ENCODE measurements around the gene B4GALNT2. TPM values are rescaled to one million over a fixed set of nuclear protein-coding genes. Genes with fewer than 3 reads are reported as not detected.

The B4GALNT2 gene
- total and polyA plus RNA-seq, 2 of the 8 experiments (the other 6 are each of a cell fraction or from before 2014, with no cell fraction given) = not detected

DNA sequence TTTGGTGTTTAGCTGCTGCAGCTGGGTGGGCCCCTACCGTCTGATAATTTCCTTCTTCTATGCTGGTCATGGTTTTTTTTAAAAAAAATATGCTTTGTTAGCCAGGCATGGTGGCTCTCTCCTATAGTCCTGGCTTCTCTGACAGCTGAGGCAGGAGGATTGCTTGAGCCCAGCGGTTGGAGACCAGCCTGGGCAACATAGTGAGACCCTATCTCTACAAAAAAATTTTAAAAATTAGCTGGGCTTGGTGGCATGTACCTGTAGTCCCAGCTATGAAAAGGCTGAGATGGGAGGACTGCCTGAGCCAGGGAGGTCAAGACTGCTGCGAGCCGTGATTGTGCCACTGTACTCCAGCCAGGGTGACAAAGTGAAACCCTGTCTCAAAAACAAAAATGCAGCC lies 19.4 kb downstream of the B4GALNT2 start:
- Histone ChIP-seq H3K27me3 (replicated peaks in 1 of 4; ENCODE audit: control insufficient read depth in 3 of 4, extremely low read depth in 1 of 4, insufficient read depth in 3 of 4, low read length in 3 of 4) (no peaks in the 10 kb centered on the region), H3K56ac (replicated peaks; ENCODE audit: insufficient read length, low read depth, low read length) (no peak overlapping the region), H2BK15ac (ENCODE audit: low read length) (no peak overlapping the region), H3K79me2 (ENCODE audit: control insufficient read depth in 1 of 2, insufficient read depth in 2 of 2, low read length in 2 of 2) (no peaks in the 10 kb centered on the region), H3K27ac (ENCODE audit: low read depth, low read length) (no peak overlapping the region), H3K23me2 (ENCODE audit: low read depth, low read length) (no peaks in the 10 kb centered on the region), H4K5ac (ENCODE audit: insufficient read length, low read depth, low read length) (no peak overlapping the region), H3K23ac (ENCODE audit: insufficient read length) (no peak overlapping the region), H2BK20ac (ENCODE audit: low read length) (no peak overlapping the region), H3K36me3 (ENCODE audit: control insufficient read depth in 2 of 4, insufficient read depth in 4 of 4, low read length in 3 of 4) (no peaks in the 10 kb centered on the region), H3K9me3 (ENCODE audit: insufficient read depth in 2 of 2, low read depth in 1 of 2, low read length in 1 of 2) (no peaks in the 10 kb centered on the region), H3K14ac (ENCODE audit: insufficient read length) (no peak overlapping the region), H2BK120ac (replicated peaks; ENCODE audit: low read depth, low read length) (no peak overlapping the region), H3K4ac (replicated peaks; ENCODE audit: insufficient read length, low read depth, low read length) (no peak overlapping the region), H4K20me1 (replicated peaks in 1 of 2; ENCODE audit: control insufficient read depth in 1 of 2, insufficient read depth in 2 of 2, low read length in 2 of 2) (no peaks in the 10 kb centered on the region), H4K8ac (ENCODE audit: extremely low read depth, insufficient read depth, low read length) (no peak overlapping the region), H3K79me1 (ENCODE audit: low read depth, low read length) (no peaks in the 10 kb centered on the region), H3K4me3 (ENCODE audit: extremely low read depth in 1 of 4, insufficient read depth in 2 of 4, low read depth in 3 of 4, low read length in 4 of 4) (no peak overlapping the region), H3K4me1 (replicated peaks in 1 of 4; ENCODE audit: control insufficient read depth in 3 of 4, insufficient read depth in 4 of 4, low read length in 3 of 4) (no peaks in the 10 kb centered on the region), H2BK5ac (ENCODE audit: low read depth, low read length) (no peak overlapping the region), H4K91ac (replicated peaks; ENCODE audit: insufficient read length, low read length) (no peak overlapping the region), H3K9ac (replicated peaks in 1 of 4; ENCODE audit: extremely low read depth in 1 of 4, low read depth in 3 of 4, low read length in 3 of 4) (no peak overlapping the region), H3K18ac (ENCODE audit: extremely low read depth, low read length) (no peak overlapping the region), H2AK5ac (ENCODE audit: low read depth, low read length) (no peak overlapping the region), H3K4me2 (ENCODE audit: insufficient read depth in 1 of 2, low read depth in 2 of 2, low read length in 2 of 2) (no peak overlapping the region), H2BK12ac (ENCODE audit: low read depth, low read length) (no peak overlapping the region), H2AFZ (ENCODE audit: low read length) (no peak overlapping the region)
- CTCF ChIA-PET (ENCODE audit: partially characterized antibody) = interaction anchor here (0.7 to 1.2 kb wide), 4 partner anchors 15 to 139 kb away, joined by 3 read pairs; no protein-coding TSS in a partner anchor
- DNase-seq (ENCODE audit: low read depth in 1 of 2, low spot score in 2 of 2) (no peak), FAIRE-seq (no peak)
- 86% methylated on average over 4 of the region's 4 CpGs; no CpG with 5 or more reads in 1 of the 2 experiments for WGBS, 2 experiments (ENCODE audit: extremely low coverage in 1 of 2, insufficient coverage in 1 of 2, insufficient read length in 1 of 2, insufficient replicate concordance in 2 of 2, low coverage in 1 of 2, low lambda C conversion rate in 2 of 2, missing lambda C conversion rate in 1 of 2)
- POLR2A ChIA-PET (ENCODE audit: partially characterized antibody) = interaction anchor here (1.0 kb wide), 1 partner anchor 93 kb away, joined by 3 read pairs; no protein-coding TSS in a partner anchor
- no peak for TF ChIP-seq YY1 (IDR thresholded peaks at IDR 0.05; ENCODE audit: low read depth, low read length)
- TF ChIP-seq NANOG (IDR thresholded peaks at IDR 0.05; ENCODE audit: insufficient read depth, low read depth, low read length, poor library complexity, severe bottlenecking) = no peak
- no peak for TF ChIP-seq BACH1 (IDR thresholded peaks at IDR 0.05; ENCODE audit: low read length)
- TF ChIP-seq JUND (IDR thresholded peaks at IDR 0.05; ENCODE audit: low read length) = no peak
- no peak for TF ChIP-seq SAP30 (IDR thresholded peaks at IDR 0.05; ENCODE audit: insufficient read depth, insufficient replicate concordance, low read length)
- TF ChIP-seq KDM5A (IDR thresholded peaks at IDR 0.05; ENCODE audit: low read length) = no peak
- TF ChIP-seq, protein P1, sequence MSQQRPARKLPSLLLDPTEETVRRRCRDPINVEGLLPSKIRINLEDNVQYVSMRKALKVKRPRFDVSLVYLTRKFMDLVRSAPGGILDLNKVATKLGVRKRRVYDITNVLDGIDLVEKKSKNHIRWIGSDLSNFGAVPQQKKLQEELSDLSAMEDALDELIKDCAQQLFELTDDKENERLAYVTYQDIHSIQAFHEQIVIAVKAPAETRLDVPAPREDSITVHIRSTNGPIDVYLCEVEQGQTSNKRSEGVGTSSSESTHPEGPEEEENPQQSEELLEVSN (IDR thresholded peaks at IDR 0.05) = no peak
- TF ChIP-seq SP2 (IDR thresholded peaks at IDR 0.05; ENCODE audit: low read length) = no peak
- TF ChIP-seq TEAD4 (IDR thresholded peaks at IDR 0.05; ENCODE audit: low read depth, low read length) = no peak
- TF ChIP-seq SUZ12 (IDR thresholded peaks at IDR 0.05; ENCODE audit: low read length) = no peak
- TF ChIP-seq MAFK (IDR thresholded peaks at IDR 0.05; ENCODE audit: low read depth, low read length) = no peak
- TF ChIP-seq, protein P2, sequence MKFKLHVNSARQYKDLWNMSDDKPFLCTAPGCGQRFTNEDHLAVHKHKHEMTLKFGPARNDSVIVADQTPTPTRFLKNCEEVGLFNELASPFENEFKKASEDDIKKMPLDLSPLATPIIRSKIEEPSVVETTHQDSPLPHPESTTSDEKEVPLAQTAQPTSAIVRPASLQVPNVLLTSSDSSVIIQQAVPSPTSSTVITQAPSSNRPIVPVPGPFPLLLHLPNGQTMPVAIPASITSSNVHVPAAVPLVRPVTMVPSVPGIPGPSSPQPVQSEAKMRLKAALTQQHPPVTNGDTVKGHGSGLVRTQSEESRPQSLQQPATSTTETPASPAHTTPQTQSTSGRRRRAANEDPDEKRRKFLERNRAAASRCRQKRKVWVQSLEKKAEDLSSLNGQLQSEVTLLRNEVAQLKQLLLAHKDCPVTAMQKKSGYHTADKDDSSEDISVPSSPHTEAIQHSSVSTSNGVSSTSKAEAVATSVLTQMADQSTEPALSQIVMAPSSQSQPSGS (IDR thresholded peaks at IDR 0.05; ENCODE audit: low read length) = no peak
- TF ChIP-seq SIRT6 (IDR thresholded peaks at IDR 0.05; ENCODE audit: low read length) = no peak
